Smooth muscle cell (in vitro differentiated cells): Measurements from ENCODE around the gene FOXRED2. TPM values are rescaled to one million over a fixed set of nuclear protein-coding genes. Genes with fewer than 3 reads are reported as not detected.

Experiments used
- DNase-seq: peaks from one replicate; lab custom pipeline; 2025; ENCODE audit not compliant: unreplicated experiment; lab: John Stamatoyannopoulos, UW
- H2AFZ ChIP-seq: fragments of 200-600 bp; sonication (generic); 2 replicates; pipeline ENCODE4 v1.6.0; 2016; ENCODE audit warnings: antibody characterized with exemption, low read depth, mild to moderate bottlenecking
- H3F3A ChIP-seq: fragments of 200-600 bp; sonication (generic); 2 replicates; pipeline ENCODE4 v1.6.0; 2017; ENCODE audit warnings: antibody characterized with exemption, low read depth
- H3K27ac ChIP-seq: fragments of 200-600 bp; sonication (generic); 2 replicates; pipeline ENCODE4 v1.5.1; 2016; ENCODE audit warnings: low read depth, mild to moderate bottlenecking
- H3K27me3 ChIP-seq: fragments of 200-600 bp; sonication (generic); 2 replicates; pipeline ENCODE4 v1.6.1; 2016; ENCODE audit warnings: low read depth, mild to moderate bottlenecking
- H3K36me3 ChIP-seq: fragments of 200-600 bp; sonication (generic); 2 replicates; pipeline ENCODE4 v1.5.1; 2016; ENCODE audit warnings: low read depth
- H3K4me1 ChIP-seq: fragments of 200-600 bp; sonication (generic); 2 replicates; pipeline ENCODE4 v1.5.1; 2016; ENCODE audit warnings: low read depth
- H3K4me2 ChIP-seq: fragments of 200-600 bp; sonication (generic); 2 replicates; pipeline ENCODE4 v1.6.0; 2016; ENCODE audit warnings: mild to moderate bottlenecking
- H3K4me3 ChIP-seq: fragments of 200-600 bp; sonication (generic); 2 replicates; pipeline ENCODE4 v1.5.1; 2016; ENCODE audit warnings: mild to moderate bottlenecking
- H3K79me2 ChIP-seq: fragments of 200-600 bp; sonication (generic); 2 replicates; pipeline ENCODE4 v1.6.0; 2016; ENCODE audit warnings: low read depth, mild to moderate bottlenecking
- H3K9ac ChIP-seq: fragments of 200-600 bp; sonication (generic); 2 replicates; pipeline ENCODE4 v1.6.0; 2016; ENCODE audit warnings: low read depth
- H3K9me3 ChIP-seq: fragments of 200-600 bp; sonication (generic); replicated peaks from 2 replicates; pipeline ENCODE4 v1.5.1; 2016; ENCODE audit warnings: low read depth
- H4K20me1 ChIP-seq: fragments of 200-600 bp; sonication (generic); 2 replicates; pipeline ENCODE4 v1.6.0; 2016; ENCODE audit warnings: low read depth
- WGBS: methylation state at CpG from one replicate; pipeline ENCODE4 v1.1.7; 2016; ENCODE audit warnings: low lambda C conversion rate; 5-methylcytosine and 5-hydroxymethylcytosine counted together
- polyA plus RNA-seq: library from polyadenylated mRNA; unstranded; fragments of >200 nt; fragmentation: Nextera tagmentation; extraction: Ambion mirVana; gene quantifications from 2 replicates; pipeline ENCODE4 v1.2.1, GENCODE V29; 2016
- total RNA-seq: library from RNA; depleted of rRNA; stranded (reverse); fragments of >200 nt; gene quantifications from 2 replicates; pipeline ENCODE4 v1.2.3, GENCODE V29; 2014
- TF ChIP-seq, protein P1 (sequence below): fragments of 200-600 bp; sonication (generic); IDR thresholded peaks from 2 replicates; pipeline ENCODE4 v1.5.1; 2017; ENCODE audit warnings: borderline replicate concordance, mild to moderate bottlenecking, antibody characterized with exemption; ENCODE audit not compliant: insufficient read depth, poor library complexity, severe bottlenecking

Gene FOXRED2
- total and polyA plus RNA-seq, 2 experiments from 2014 or later = 3.1 to 4.2 TPM

DNA sequence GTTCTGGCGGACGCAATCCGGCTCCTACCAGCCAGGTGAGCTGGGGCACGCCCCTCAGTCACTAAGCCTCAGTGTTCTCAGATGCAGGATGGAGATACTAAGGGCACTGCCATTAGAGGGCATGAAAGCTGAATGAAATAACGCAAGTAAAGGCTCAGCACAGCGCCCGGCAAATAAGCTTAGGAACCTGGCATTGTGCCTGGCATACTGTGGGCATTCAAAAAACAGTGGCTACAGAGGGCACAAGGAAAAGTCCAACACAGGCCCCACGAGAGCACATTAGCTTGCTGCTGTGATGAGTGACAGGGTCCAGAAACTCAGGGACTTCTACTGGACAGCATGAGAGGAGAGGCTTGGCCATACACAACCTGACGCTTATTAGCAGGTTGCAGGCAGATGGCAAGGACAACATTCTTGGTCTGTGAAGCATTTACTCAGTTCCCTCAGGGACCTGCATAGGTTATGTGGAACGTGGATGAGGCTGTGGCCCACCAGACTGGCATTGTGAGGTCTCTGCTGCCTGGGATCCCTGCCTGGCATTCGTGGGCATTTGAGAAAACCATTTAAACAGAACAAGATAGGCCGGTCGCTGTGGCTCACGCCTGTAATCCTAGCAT, 37.6 kb downstream of the FOXRED2 start:
- peaks cover 6% of the 10 kb centered on the region for H3K79me2 ChIP-seq
- H3K27me3 ChIP-seq = no peaks in the 10 kb centered on the region
- H3K9ac ChIP-seq = no peak overlapping the region
- peaks cover 7% of the 10 kb centered on the region for H3K4me1 ChIP-seq
- no peak overlapping the region for H3K4me3 ChIP-seq
- H3F3A ChIP-seq = peaks cover 22% of the 10 kb centered on the region
- no peaks in the 10 kb centered on the region for H4K20me1 ChIP-seq
- peak overlapping the region; percentile 76 for H3K27ac ChIP-seq
- H3K4me2 ChIP-seq = no peak overlapping the region
- TF ChIP-seq, protein P1, sequence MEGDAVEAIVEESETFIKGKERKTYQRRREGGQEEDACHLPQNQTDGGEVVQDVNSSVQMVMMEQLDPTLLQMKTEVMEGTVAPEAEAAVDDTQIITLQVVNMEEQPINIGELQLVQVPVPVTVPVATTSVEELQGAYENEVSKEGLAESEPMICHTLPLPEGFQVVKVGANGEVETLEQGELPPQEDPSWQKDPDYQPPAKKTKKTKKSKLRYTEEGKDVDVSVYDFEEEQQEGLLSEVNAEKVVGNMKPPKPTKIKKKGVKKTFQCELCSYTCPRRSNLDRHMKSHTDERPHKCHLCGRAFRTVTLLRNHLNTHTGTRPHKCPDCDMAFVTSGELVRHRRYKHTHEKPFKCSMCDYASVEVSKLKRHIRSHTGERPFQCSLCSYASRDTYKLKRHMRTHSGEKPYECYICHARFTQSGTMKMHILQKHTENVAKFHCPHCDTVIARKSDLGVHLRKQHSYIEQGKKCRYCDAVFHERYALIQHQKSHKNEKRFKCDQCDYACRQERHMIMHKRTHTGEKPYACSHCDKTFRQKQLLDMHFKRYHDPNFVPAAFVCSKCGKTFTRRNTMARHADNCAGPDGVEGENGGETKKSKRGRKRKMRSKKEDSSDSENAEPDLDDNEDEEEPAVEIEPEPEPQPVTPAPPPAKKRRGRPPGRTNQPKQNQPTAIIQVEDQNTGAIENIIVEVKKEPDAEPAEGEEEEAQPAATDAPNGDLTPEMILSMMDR = no peak
- WGBS = 86% methylated on average over 14 of the region's 14 CpGs
- no peak for DNase-seq
- no peaks in the 10 kb centered on the region for H3K36me3 ChIP-seq
- no peak overlapping the region for H2AFZ ChIP-seq
- no peaks in the 10 kb centered on the region for H3K9me3 ChIP-seq

DNA sequence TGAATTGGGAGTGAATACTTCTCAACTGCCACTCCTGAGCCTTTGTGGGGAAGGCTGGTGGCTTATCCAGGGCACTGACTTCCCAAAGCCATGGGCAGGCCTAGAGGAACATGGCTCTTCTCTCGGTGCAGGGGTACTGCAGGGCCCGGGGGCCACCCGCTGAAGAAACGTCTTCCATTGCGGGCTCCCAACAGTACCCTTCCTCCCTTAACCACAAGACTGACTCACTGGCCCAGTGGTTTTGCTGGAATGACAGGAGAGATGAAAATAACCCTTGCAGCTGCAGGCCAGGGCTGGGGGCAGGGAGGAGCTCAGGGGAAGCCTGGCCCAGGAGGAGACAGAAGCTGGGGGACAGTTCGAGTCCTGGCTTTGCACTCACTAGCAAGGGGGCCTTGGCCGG, 38.9 kb downstream of the FOXRED2 start:
- DNase-seq = peak; percentile 46
- Histone ChIP-seq H3K36me3 (no peaks in the 10 kb centered on the region), H3K9ac (peak overlapping the region; percentile 63), H3K4me1 (peaks cover 7% of the 10 kb centered on the region), H3K9me3 (no peaks in the 10 kb centered on the region), H3K79me2 (peaks cover 6% of the 10 kb centered on the region), H3F3A (peaks cover 22% of the 10 kb centered on the region), H3K27ac (peak overlapping the region; percentile 94), H2AFZ (no peak overlapping the region), H3K4me3 (no peak overlapping the region), H3K4me2 (peak overlapping the region; percentile 79), H4K20me1 (no peaks in the 10 kb centered on the region), H3K27me3 (no peaks in the 10 kb centered on the region)
- TF ChIP-seq, protein P1 = no peak
- WGBS = 7% methylated on average over 7 of the region's 7 CpGs

DNA sequence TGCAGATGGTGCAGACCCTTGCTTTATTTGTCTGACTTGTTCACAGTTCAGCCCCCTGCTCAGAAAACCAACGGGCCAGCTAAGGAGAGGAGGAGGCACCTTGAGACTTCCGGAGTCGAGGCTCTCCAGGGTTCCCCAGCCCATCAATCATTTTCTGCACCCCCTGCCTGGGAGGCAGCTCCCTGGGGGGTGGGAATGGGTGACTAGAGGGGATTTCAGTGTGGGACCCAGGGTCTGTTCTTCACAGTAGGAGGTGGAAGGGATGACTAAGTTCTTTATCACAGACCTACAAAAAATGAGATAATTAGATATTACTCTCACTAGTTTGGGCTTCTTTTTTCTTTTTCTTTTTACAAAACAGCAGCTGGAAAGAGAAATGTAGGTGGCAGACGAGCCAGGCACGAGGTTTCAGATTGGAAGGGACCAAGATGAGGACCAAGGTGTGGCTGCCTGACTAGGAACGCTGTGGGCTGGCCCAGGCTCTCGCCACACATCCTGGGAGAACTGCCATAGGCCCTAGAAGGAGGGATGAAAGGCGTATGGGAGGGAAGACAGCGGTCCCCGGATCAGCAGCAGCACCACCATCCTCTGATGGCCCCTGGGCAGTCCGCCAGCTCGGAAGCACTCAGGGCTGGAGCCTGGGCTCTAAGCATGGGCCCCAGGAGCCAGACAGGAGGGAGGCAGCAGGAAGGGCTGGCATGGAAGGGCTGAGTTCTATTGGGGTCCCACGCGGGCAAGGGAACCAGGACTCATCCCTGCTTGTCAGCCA, 39.6 kb downstream of the FOXRED2 start:
- Histone ChIP-seq H3K27ac (peak overlapping the region; percentile 94), H3K9me3 (no peaks in the 10 kb centered on the region), H3K79me2 (peaks cover 6% of the 10 kb centered on the region), H3F3A (peaks cover 19% of the 10 kb centered on the region), H3K4me1 (peaks cover 7% of the 10 kb centered on the region), H3K36me3 (no peaks in the 10 kb centered on the region), H2AFZ (no peak overlapping the region), H4K20me1 (no peaks in the 10 kb centered on the region), H3K4me2 (peak overlapping the region; percentile 79), H3K27me3 (no peaks in the 10 kb centered on the region), H3K4me3 (no peak overlapping the region), H3K9ac (peak overlapping the region; percentile 80)
- peak; percentile 46 for DNase-seq
- TF ChIP-seq, protein P1 = no peak
- 44% methylated on average over 14 of the region's 14 CpGs for WGBS
